ENCODE measurements around the gene PARVG. TPM values are rescaled to one million over a fixed set of nuclear protein-coding genes. Genes with fewer than 3 reads are reported as not detected.
A peak's percentile ranks its signal among the peaks of the same experiment; 100 is the strongest.

Gene PARVG
- total and polyA plus RNA-seq, 3 experiments from 2014 or later: 56.0 to 94.4 (median 57.4) TPM

DNA sequence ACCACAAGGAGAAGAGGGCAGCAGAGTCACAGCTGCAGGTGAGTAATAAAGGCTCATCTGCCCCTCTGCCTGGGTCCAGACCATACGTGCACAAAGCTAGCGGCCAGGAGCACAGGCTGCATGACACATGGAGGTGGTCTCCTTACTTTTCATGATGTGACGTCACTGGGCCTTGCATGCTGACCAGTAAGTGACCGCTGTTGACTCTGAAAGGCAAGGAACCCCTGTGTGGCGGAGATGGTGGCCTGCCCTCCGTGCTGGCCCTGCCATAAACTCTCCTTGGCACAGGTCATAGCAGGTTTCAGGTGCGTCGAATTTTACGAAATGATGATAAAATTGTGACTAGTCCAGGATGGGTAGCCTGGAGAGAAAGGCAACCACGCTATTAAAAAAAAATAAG lies 7.6 kb upstream of the PARVG start:
- no peak overlapping the region for H3K27ac Mint-ChIP-seq
- Histone ChIP-seq H3K27me3 (ENCODE audit: insufficient read depth, low read length, poor library complexity, severe bottlenecking) (no peaks in the 10 kb centered on the region), H3K4me1 (ENCODE audit: insufficient read depth, low read length) (no peaks in the 10 kb centered on the region), H3K9me3 (ENCODE audit: low read length) (no peaks in the 10 kb centered on the region), H3K27ac (ENCODE audit: low read depth, low read length) (no peak overlapping the region), H3K4me3 (ENCODE audit: low read length) (no peak overlapping the region), H3K36me3 (ENCODE audit: insufficient read depth, low read length) (no peaks in the 10 kb centered on the region)
- no peak overlapping the region for H3K4me3 Mint-ChIP-seq
- no peaks in the 10 kb centered on the region for H3K27me3 Mint-ChIP-seq
- POLR2A ChIA-PET: interaction anchor here (1.5 kb wide), 1 partner anchor 8 kb away, joined by 4 read pairs; the partner anchor contains the start of gene PARVG
- H3K4me1 Mint-ChIP-seq: no peaks in the 10 kb centered on the region
- CTCF ChIA-PET: no interaction called here
- no peaks in the 10 kb centered on the region for H3K9me3 Mint-ChIP-seq
- no peak for DNase-seq
- H3K36me3 Mint-ChIP-seq: peaks cover 0 to 9% (median 0%) of the 10 kb centered on the region in 3 donors

DNA sequence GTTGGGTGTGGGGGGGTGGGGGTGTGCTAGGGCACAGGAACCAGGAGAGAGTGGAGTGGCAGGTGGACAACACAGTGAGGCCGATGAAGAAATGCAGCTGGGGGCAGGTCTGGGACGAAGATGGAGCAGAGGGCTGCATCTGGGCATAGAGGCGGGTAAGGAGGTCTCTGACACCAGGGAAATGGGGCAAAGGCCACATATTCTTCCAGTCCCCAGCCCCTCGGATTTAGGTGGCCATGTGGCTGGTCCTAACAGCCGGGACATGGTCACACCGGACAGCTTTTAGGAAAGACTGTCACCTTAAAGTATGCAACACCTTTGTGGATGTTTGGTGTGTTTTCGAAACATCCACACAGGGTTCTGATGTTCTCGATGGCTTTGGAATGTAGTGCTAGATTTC lies 5.0 kb upstream of the PARVG start:
- no peaks in the 10 kb centered on the region for H3K9me3 ChIP-seq (ENCODE audit: low read length)
- Mint-ChIP-seq H3K4me3 (no peak overlapping the region), H3K36me3 (peaks cover 0 to under 1% (median 0%) of the 10 kb centered on the region in 3 donors), H3K27me3 (no peaks in the 10 kb centered on the region), H3K4me1 (peaks cover 5 to 6% (median 6%) of the 10 kb centered on the region in 3 donors), H3K27ac (no peak overlapping the region), H3K9me3 (no peaks in the 10 kb centered on the region)
- no peaks in the 10 kb centered on the region for H3K36me3 ChIP-seq (ENCODE audit: insufficient read depth, low read length)
- no peak overlapping the region for H3K27ac ChIP-seq (ENCODE audit: low read depth, low read length)
- POLR2A ChIA-PET: no interaction called here
- no peak for DNase-seq
- peaks cover 6% of the 10 kb centered on the region for H3K4me1 ChIP-seq (ENCODE audit: insufficient read depth, low read length)
- CTCF ChIA-PET: no interaction called here
- no peaks in the 10 kb centered on the region for H3K27me3 ChIP-seq (ENCODE audit: insufficient read depth, low read length, poor library complexity, severe bottlenecking)
- no peak overlapping the region for H3K4me3 ChIP-seq (ENCODE audit: low read length)

- H3K4me1 ChIP-seq (ENCODE audit: insufficient read depth, low read length): peaks cover 24% of the 10 kb centered on the region
- peaks cover 18 to 30% (median 18%) of the 10 kb centered on the region in 3 donors for H3K4me1 Mint-ChIP-seq
- H3K27me3 ChIP-seq (ENCODE audit: insufficient read depth, low read length, poor library complexity, severe bottlenecking): no peaks in the 10 kb centered on the region
- H3K27ac ChIP-seq (ENCODE audit: low read depth, low read length): no peak overlapping the region
- ChIA-PET POLR2A (no interaction called here), CTCF (no interaction called here)
- peaks cover 0 to 21% (median 0%) of the 10 kb centered on the region in 3 donors for H3K36me3 Mint-ChIP-seq
- H3K27me3 Mint-ChIP-seq: no peaks in the 10 kb centered on the region
- no peak overlapping the region for H3K4me3 ChIP-seq (ENCODE audit: low read length)
- peak overlapping the region in 1 of 7 donors; percentile 68 for H3K4me3 Mint-ChIP-seq
- H3K36me3 ChIP-seq (ENCODE audit: insufficient read depth, low read length): peaks cover 6% of the 10 kb centered on the region
- H3K9me3 ChIP-seq (ENCODE audit: low read length): no peaks in the 10 kb centered on the region
- H3K9me3 Mint-ChIP-seq: no peaks in the 10 kb centered on the region
- DNase-seq: no peak
- H3K27ac Mint-ChIP-seq: peak overlapping the region in 3 of 8 donors; percentile 10 to 57 (median 29)
Observed at GRCh38 chr22:44179196-44179988, 1.3 kb upstream of the PARVG start.

DNA sequence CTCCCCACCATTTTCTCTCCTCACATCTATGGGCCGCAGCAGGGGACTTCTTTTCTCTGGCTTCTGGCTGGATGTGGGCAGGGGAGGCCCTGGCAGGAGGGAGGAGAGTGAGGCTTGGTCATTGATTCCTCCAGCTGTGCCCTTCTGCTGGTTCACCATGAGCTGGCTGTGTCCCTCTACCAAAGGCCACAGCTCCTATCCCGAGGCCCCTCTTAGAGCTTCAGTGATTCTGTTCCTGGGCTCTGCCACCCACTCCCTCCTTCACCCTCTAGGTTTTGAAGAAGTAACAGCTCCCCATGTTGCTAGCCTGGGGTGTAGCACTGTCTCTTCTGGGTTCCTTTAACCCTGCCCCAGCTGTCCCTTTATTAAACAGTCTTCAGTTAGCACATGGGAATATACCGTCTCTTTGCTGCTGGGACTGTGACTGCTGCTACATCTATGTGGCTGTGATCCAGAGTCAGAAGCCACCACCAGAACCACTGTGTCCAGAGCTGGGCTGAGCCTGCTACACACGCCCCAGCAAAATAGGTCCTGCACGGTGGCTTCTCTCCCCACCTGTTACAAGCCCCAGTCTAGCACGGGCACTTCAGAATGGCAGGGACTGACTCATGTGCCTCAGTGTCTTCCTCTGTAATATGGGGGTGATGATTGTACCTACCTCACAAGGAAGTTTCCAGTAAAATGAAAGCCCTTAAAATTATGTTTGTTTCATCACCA lies 578 bp upstream of the PARVG start:
- H3K4me1 ChIP-seq (ENCODE audit: insufficient read depth, low read length): peaks cover 24% of the 10 kb centered on the region
- H3K27me3 Mint-ChIP-seq: no peaks in the 10 kb centered on the region
- DNase-seq: no peak
- peaks cover 11% of the 10 kb centered on the region for H3K36me3 ChIP-seq (ENCODE audit: insufficient read depth, low read length)
- H3K27ac ChIP-seq (ENCODE audit: low read depth, low read length): no peak overlapping the region
- H3K9me3 Mint-ChIP-seq: no peaks in the 10 kb centered on the region
- peaks cover 0 to 28% (median 2%) of the 10 kb centered on the region in 3 donors for H3K36me3 Mint-ChIP-seq
- peak overlapping the region; percentile 84 to 96 (median 90) for H3K4me3 Mint-ChIP-seq
- ChIA-PET CTCF (interaction anchor here (0.8 kb wide), 1 partner anchor 16 kb away, joined by 3 read pairs; no protein-coding TSS in a partner anchor), POLR2A (no interaction called here)
- H3K9me3 ChIP-seq (ENCODE audit: low read length): no peaks in the 10 kb centered on the region
- H3K27me3 ChIP-seq (ENCODE audit: insufficient read depth, low read length, poor library complexity, severe bottlenecking): no peaks in the 10 kb centered on the region
- peaks cover 21 to 38% (median 24%) of the 10 kb centered on the region in 3 donors for H3K4me1 Mint-ChIP-seq
- no peak overlapping the region for H3K4me3 ChIP-seq (ENCODE audit: low read length)
- H3K27ac Mint-ChIP-seq: peak overlapping the region; percentile 94 to 99 (median 98)

DNA sequence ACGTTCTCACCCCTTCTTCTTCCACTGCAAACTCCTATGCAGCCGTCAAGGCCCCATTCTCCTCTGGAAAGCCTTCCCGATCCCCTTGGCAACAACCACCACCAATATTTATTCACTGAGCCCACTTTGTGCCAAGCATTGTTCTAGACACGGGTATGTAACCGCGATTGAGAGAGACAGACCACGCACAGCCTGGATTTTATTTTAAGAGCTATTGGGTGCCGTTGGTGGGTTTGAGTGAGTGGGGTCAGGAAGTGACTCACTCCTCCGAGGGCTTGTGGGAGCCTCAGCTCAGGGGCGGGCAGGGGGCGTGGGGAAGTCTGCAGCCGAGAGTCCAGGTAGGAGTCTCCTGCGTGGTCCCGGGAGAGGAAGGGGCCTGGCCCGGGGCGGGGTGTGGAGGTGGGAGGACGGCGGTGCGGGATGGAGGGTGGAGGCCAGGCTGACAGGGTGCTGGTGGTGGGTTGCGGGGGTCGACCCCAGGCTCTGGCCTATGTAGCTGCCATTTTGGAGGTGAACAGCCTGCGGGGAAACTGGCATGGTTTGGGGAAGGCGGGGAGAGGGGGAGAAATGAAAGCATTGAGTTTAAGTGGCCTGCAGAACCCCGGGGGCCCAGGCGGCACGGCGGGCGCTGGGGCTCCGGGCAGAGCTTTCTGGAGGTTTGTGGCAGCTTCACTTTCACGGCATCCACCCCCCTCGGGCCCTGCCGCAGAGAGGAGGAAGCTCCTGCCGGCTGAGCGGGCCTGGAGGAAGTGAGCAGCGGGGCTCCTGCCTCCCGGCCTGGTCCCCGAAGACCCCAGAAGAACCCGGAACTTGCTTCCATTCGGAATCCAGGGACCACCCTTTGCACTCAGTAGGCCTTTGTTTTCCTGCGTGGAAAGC lies 547 bp downstream of the PARVG start:
- Mint-ChIP-seq H3K4me3 (peak overlapping the region; percentile 84 to 96 (median 90)), H3K9me3 (no peaks in the 10 kb centered on the region), H3K4me1 (peaks cover 21 to 43% (median 24%) of the 10 kb centered on the region in 3 donors), H3K27me3 (no peaks in the 10 kb centered on the region), H3K36me3 (peaks cover 0 to 37% (median 2%) of the 10 kb centered on the region in 3 donors), H3K27ac (peak overlapping the region; percentile 94 to 99 (median 98))
- Histone ChIP-seq H3K27ac (ENCODE audit: low read depth, low read length) (peak overlapping the region; percentile 73), H3K4me3 (ENCODE audit: low read length) (peak overlapping the region; percentile 61), H3K9me3 (ENCODE audit: low read length) (no peaks in the 10 kb centered on the region), H3K36me3 (ENCODE audit: insufficient read depth, low read length) (peaks cover 14% of the 10 kb centered on the region), H3K4me1 (ENCODE audit: insufficient read depth, low read length) (peaks cover 24% of the 10 kb centered on the region), H3K27me3 (ENCODE audit: insufficient read depth, low read length, poor library complexity, severe bottlenecking) (no peaks in the 10 kb centered on the region)
- CTCF ChIA-PET: interaction anchor here (0.7 to 1.6 kb wide), 6 partner anchors 9 to 385 kb away, joined by 3 to 5 read pairs (median 4); no protein-coding TSS in a partner anchor
- POLR2A ChIA-PET: interaction anchor here (0.6 to 1.5 kb wide), 7 partner anchors 8 to 486 kb away, joined by 3 to 6 read pairs (median 4); no protein-coding TSS in a partner anchor
- peak; percentile 59 to 85 (median 65) for DNase-seq

DNA sequence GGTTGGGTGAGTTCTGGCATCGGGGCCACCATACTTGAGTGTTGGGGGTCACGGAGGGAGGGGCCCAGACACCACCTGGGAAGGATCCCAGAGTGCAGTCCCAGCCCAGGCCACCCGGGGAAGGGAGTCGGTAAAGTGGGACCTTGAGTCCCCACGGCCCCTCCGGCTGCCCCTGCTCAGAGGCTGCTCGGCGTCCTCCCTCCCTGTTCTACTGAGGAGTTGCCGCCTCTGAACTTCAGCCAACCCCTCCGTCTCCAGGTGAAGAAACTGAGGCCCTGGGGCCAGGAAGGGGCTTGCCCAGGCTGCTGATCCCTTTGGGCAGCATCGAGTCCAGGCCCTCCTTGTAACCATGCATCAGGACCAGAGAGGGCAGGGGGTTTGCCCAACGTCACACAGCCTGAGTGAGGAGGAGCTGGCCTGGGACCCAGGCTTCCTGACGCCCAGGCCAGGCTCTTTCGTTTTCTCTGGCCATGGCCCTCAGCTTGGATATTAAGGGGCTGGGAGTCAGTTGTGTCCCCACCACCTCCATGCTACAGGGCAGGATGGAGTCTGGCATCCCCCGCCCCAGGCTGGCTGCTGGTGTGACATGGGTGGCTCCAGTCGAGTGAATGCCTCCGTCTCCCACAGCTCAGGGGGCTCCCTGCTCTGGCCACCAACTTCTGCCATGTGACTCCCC lies 1.3 kb downstream of the PARVG start:
- Mint-ChIP-seq H3K9me3 (no peaks in the 10 kb centered on the region), H3K4me3 (peak overlapping the region; percentile 84 to 96 (median 90)), H3K4me1 (peaks cover 21 to 43% (median 24%) of the 10 kb centered on the region in 3 donors), H3K27me3 (no peaks in the 10 kb centered on the region), H3K27ac (peak overlapping the region; percentile 94 to 99 (median 98)), H3K36me3 (peaks cover 0 to 40% (median 2%) of the 10 kb centered on the region in 3 donors)
- Histone ChIP-seq H3K4me1 (ENCODE audit: insufficient read depth, low read length) (peaks cover 24% of the 10 kb centered on the region), H3K36me3 (ENCODE audit: insufficient read depth, low read length) (peaks cover 17% of the 10 kb centered on the region), H3K4me3 (ENCODE audit: low read length) (peak overlapping the region; percentile 61), H3K27ac (ENCODE audit: low read depth, low read length) (peak overlapping the region; percentile 73), H3K27me3 (ENCODE audit: insufficient read depth, low read length, poor library complexity, severe bottlenecking) (no peaks in the 10 kb centered on the region), H3K9me3 (ENCODE audit: low read length) (no peaks in the 10 kb centered on the region)
- CTCF ChIA-PET: interaction anchor here (1.1 to 1.6 kb wide), 2 partner anchors 100 to 189 kb away, joined by 4 to 5 read pairs; no protein-coding TSS in a partner anchor
- peak in 3 of 5 donors; percentile 8 to 55 (median 18) for DNase-seq
- POLR2A ChIA-PET: interaction anchor here (1.1 to 1.5 kb wide), 4 partner anchors 8 to 482 kb away, joined by 3 to 5 read pairs (median 4); no protein-coding TSS in a partner anchor

Measured in CD8-positive, alpha-beta memory T cell (primary cell).